MM.1S (cell line): ENCODE results near the gene EIF5B.

Experiments used
- CTCF ChIP-seq: fragments of 300-600 bp; sonication (generic); IDR thresholded peaks from 2 replicates; pipeline ENCODE4 v1.5.1; 2016; ENCODE audit warnings: antibody characterized with exemption, low read length, mixed read lengths
- EZH2 ChIP-seq: fragments of 300-600 bp; sonication (generic); optimal IDR thresholded peaks from 2 replicates; pipeline ENCODE3; 2017; ENCODE audit warnings: low read depth, mild to moderate bottlenecking, antibody characterized with exemption, low read length, mixed read lengths
- EZH2phosphoT487 ChIP-seq: fragments of 300-600 bp; sonication (generic); IDR thresholded peaks from 2 replicates; pipeline ENCODE4 v1.6.1; 2018; ENCODE audit warnings: antibody characterized with exemption, low read length

- no peak for TF ChIP-seq CTCF
- TF ChIP-seq EZH2 = no peak
- no peak for TF ChIP-seq EZH2phosphoT487
Measured at GRCh38 chr2:99386011-99386410, 48.8 kb downstream of the EIF5B start.
